Mucosa of gallbladder (tissue), 1 donor: ENCODE results near the gene TSPAN18. TPM values are rescaled to one million over a fixed set of nuclear protein-coding genes. Genes with fewer than 3 reads are reported as not detected.

Experiments
- DNase-seq: peaks from one replicate; pipeline ENCODE4 v3.0.0-alpha.2; 2020; ENCODE audit warnings: low spot score
- total RNA-seq: library from RNA; stranded (reverse); gene quantifications from one replicate; pipeline ENCODE4 v1.2.1, GENCODE V29; 2021
- donor health status: DM: no; HTN: no; CAD: no.

Gene TSPAN18
- total RNA-seq, 1 donor from 2014 or later: 25.1 TPM

DNA sequence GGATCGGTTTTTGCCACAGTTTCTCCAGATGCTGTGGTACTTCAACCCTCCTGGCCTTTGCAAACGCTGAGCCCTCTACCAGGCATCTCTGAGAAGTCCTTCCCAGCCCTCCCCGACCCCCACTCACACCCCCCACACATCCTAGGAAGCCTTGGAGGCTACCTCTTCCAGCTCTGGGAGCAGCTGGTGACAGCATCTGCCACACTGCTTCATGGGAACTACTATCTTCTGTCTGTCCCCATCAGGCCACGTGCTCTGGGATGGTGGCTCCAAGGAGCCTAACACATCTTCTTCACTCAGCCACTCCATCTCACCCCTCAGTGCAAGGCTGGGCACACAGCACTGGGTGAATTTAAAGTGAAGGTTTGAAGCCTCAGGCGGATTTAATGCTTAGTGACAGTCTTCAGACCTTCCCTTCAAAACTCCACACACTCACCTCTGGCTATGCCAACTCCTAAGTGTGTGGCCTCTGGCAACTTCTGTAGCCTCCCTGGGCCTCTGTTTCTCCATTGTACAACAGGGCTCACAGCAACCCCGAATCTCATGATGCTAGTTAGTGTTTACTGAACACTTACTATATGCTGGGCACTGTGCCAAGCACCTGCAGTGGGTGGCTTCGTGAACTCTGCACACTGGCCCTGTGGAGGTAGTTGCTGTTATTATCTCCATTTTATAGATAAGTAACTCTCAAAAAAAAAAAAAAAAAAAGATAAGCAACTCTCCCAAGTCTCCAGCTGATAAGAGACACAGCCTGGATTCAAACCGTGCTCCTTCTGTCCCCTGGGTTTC lies 231.2 kb downstream of the TSPAN18 start:
- DNase-seq: peak; percentile 40

DNA sequence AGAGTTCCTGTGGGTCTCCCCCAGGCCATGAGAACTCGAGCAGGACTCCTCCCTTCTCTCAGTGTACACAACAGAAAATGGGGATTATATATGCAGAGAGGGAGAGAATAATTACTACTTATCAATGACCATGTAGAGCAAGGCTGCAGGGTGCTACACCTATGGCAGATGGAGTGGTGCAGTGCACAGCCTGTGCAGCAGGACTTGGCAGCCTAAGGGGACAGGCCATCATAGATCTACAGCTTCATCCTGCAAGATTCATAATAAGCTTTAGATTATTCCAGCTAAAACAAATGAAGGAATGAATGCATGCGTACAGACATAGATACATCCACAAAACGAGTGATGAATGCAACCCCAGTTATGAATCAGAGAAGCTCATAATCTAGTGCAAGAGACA lies 232.3 kb downstream of the TSPAN18 start:
- DNase-seq: no peak

DNA sequence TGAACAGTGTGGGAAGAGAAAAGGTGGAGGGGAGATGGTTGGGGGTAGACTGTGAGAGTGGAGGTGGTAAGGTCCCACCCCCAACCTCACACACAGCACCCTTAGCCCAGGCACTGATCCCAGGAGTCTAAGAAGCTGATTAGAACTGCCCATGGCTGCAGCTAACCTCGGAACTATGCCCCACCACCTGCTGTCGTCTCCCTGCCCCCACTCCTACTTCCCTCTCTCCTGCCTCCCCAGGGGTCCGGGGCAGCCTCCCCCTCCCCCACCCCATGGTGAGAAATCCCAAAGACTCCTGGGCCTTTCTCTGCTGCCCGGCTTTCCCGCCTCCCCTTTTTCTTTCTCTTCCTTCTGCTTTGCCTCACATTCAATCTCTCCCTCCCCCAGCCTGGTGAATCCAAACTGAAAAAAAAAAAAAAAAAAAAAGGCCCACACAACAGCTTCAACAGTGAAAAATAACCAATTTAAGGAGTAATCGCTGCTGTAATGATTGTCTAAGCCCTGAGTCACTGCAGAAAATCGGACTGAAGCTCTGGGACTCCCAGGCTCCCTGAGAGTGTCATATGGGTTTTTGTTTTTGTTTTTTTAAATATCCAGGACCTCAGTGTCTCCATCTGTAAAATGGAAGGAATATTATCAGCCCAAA lies 233.6 kb downstream of the TSPAN18 start:
- DNase-seq: no peak

DNA sequence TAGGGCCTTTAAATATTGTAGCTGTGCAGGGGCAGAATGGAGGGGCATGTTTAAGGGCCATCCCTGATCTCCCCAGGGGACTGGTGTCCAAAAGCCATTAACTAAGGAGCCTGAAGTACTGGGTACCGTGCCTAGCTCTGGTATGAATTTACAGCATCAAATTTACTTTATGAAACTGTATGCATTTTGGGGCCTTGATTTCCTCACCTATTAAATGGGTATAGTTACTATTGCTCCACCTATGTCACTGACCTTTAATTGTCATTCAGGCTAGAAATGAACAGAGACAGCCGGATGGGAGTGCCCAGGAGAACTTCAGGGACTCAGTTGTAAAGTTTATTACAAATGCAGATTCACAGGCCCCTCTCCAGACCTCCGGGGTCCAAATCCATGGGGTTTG lies 235.7 kb downstream of the TSPAN18 start:
- no peak for DNase-seq

DNA sequence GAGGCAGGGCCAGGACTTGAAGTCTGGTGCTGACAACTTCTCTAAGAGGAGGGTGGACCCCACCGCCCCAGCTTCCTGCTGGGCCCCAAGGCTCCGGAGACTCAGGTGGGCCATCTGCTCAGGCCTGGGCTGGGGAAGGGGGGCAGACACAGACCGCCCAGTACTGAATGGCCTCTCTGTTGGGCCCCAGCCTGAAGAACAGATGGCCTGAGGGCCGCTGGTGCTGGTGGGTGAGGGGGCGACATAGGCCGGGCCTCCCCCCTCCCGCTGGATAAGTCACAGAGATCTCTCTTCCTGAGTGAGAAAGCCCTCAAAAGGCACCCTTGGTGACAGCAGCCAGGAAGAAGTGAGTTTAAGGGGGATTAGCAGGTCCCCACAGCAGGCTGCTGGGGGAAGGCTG lies 236.4 kb downstream of the TSPAN18 start:
- no peak for DNase-seq

DNA sequence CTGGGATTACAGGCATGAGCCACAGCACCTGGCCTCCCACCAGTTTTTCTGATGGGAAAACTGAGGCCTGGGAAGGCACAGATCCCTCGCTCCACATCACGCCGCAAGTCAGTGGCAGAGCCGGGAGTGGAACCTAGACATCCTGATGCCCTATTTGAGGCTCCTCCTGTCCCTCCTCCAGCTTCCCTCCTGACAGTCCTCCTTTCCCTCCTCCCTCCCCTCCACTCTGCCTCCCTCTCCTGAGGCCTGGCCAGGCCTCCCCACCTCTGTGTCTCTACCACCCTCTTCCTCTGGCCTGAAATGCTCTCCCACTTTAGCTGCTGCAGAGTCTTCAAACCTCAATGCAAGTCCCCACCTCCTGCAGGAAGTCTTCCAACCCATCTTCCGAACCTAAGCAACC lies 237.2 kb downstream of the TSPAN18 start:
- no peak for DNase-seq

DNA sequence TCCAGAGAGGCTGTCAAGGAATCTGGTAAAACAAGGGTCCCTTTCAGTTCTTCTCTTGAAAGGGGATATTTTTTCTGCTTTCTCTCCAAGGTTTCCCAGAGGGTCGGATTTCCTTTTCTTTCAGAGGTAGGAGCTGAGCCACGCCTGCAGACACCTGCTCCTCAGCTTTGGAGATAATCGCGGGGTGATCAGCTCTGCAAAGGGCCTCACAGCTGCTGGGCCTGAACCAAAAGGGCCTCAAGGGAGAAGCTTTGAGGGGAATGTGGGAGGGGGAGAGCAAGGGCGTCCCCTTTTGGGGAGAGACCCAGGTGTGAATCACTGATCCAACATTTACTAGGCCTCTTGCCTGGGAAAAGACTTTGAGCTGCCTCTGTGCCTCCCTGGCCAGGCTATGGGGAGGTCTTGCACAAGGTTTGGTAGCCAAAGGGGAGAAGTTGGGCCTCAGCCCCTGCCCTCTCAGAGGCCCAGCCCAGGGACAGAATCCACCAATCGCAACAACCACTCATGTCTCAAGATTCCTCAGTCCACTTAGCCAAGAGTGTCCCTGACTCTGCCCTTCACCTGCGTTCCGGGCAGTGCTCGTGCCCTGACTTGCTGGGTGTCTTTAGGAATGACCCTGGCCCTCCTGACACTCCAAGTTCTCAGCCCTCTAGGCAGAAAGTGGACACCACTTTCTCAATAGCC lies 237.9 kb downstream of the TSPAN18 start:
- no peak for DNase-seq

DNA sequence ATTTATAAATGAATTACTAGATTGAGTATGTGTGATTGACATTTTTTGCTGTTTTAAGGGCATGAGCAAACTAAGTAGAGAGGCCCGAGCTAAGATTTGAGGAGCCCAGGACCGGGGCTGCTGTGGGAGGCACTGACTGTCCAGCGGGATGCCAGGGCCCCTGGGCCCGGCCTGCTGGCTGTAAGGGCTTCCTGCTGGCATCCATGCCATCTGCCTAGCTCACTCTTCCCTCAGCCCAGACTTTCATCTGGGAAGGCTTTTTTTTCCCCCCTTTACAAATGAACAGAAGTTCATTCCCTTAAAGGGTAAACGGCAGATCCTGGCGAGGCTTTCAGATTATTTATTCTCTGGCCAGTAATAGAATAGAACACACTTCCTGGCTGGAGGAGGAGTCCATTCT lies 239.9 kb downstream of the TSPAN18 start:
- DNase-seq: no peak

DNA sequence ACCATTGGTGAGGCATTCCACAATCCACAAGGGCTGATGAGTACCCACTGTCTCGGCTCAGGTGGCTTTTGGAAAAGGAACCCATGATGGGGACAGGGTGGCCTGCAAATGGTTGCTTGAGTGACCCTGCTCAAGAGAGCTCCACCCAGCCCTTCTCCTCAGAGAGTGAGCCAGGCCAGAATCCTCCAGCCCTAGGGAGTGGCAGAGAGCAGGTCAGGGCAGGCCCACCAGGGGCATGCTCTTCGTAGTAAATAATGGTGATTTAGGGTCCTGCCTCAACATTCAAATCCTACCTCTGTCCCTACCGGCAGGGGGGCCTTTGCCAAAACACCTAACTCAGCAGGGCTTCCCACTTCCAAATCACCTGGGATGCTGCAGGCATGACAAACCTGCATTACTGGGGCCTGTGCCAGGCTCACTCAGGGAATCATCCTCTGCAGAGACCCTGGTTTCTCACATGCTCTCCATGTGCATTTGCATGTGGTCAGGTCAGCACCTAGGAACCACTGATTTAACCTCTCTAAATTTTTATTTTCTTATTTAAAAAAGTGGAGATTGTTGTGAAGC lies 241.3 kb downstream of the TSPAN18 start:
- DNase-seq: no peak

DNA sequence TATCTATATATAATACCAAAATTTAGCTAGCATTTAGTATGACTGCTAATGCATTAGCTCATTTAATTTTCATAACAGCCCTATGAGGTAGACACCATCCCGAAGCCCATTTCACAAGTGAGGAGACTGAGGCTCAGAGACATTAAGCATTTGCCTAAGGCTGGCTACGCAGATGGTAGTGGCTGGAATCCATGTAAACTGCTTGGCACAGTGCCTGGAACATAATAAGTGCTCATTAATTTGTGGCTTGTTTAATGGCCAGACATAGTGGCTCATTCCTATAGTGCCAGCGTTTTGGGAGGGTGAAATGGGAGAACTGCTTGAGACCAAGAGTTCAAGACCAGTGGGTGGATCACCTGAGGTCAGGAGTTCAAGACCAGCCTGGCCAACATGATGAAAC lies 241.7 kb downstream of the TSPAN18 start:
- no peak for DNase-seq

DNA sequence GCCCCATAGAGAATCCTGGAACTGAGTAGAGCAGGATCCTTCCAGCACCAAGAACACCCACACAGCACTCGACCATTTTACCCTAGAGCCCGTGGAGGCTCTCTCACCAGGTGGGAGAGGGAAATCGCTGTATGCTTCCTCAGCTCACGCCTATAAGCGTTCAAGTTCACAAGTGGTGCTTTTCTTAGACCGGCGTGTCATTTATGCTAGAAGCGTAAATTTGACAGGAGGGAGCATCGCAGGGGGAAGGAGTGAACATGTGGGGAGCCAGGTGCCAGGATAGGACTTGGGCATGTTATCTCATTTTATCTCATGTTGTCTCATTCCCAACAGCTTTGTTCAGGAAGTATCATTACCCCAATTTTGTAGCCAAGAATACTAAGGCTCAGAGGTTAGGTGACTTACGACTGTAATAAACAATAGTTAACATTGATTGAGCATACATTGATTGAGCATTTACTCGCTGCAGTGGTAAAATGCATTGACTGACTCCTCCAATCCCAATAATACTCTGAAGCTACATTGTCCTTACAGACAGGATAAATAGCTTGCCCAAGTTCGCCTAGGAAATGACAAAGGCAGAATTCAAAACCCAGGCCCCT lies 243.0 kb downstream of the TSPAN18 start:
- DNase-seq: no peak

DNA sequence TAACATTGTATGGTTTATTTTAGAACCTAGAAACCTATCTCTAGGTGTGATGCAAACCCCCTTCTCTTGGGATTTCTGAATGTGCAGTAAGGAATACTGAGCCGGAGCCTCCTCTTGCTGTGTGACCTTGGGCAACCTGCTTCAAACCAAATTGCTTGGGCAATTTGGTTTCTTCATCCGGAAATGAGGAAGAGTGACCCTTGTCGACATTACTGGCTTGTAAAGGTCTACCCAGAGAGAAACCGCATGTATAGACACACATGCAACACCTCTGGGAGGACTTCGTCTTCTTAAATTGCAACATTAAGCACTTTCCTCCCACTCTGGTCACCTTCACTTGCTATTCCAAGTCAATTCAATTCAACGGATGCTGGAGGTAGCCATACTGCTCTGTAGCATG lies 243.5 kb downstream of the TSPAN18 start:
- DNase-seq: no peak

DNA sequence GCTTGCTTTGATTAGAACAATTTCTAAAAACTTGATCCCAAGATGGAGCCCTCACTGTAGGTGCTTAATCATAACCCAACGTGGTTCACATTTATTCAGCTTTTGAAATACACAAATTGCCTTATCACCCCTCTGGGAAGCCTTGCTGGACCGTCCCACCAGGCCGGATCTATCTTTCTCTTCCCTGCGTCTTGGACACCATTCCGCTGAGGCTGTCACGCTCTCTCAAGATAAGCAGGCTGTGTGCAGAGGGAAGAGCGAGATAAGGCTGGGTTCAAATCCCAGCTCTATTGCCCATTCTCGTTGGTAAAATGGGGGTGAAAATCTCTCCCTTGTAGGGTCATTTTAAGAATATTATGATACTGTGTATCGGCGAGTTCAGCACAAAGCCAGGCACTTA lies 244.4 kb downstream of the TSPAN18 start:
- no peak for DNase-seq

DNA sequence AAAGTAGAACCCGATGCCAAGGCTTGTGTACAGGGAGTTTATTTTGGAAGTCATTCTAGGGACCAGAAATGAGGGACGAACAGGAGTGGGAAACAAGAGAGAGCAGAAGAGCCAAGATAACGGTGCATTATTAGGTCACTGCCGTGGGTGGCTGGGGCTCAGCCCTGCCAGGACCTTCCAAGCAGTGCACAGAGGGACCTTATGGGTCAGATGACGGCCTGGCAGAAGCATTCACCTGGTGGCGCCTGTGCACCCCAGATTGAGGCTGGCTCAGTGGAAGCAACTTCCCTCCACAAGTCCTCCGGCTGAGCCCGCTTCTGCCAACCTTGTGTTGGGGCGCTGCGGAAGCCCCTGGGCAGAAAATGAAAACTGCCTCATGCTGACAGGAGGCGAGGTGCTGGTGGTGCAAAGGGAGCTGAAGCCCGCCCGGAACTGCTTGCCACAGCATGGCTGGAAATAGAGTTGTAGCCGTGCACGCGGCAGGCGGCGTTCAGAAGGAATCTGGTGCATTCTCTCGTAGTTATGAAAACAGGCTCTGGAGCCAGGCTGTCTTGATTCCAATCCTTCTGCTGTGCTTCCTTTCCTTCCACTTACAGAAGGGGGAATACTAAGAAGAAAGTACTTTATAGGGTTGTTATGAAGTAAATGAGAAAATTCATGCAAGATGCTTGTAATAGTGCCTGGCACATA lies 246.1 kb downstream of the TSPAN18 start:
- no peak for DNase-seq

DNA sequence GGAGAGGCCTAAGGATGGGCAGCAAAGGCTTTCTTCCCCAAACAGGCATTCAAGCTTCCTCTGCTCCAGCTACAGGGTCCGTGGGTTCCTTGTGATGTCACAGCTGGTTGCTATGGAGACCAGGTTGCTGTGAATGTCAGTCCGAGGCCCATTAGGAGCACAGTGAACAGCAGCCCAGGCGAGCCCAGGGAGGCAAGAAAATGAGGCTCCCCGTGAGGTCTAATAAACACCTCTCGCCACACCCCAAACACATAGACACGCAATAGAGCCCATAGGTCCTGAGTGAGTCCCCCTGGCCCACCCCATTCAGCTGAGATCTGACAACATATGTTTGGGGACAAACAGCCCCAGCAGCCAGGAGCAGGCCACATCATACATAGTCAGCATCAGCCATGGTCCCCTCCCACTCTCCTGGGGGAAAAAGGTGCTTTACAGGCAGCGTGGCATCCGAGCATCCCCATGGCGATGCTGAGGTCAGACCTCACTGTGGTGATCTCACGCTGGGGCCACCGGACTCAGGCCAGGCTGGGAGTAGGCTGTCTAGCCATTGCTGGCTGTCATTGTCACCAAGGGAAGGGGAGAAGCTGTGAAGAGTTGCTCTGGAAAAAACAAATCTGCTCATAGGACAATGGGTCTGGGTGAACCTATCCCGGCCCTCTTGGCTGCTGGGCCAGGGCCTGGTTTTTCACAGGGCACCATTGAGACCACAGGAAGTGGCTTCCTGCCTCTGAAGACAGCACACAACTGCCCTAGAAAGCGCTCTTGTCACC lies 247.1 kb downstream of the TSPAN18 start:
- no peak for DNase-seq

DNA sequence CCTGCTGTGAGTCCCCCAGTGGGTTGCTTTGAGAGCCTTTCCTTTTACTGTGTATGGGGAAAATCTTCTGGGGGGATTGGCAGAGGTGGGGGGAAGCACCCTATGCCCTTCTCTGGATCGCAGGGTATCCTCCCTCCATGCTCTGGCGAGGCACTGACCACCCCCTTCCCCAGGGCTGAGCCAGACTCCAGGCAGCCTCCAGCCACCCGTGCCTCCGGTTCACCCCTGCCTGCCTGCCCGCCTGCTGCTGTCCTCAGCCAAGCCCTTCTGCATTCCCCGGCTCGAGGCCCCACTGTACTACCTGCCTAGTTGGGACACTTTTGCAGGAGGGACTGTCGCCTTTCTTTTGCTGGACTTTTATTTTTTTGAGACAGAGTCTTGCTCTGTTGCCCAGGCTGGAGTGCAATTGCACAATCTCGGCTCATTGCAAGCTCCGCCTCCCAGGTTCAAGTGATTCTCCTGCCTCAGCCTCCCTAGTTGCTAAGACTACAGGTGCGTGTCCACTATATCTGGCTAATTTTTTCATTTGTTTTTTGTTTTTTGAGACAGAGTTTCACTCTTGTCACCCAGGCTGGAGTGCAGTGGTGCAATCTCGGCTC lies 247.7 kb downstream of the TSPAN18 start:
- no peak for DNase-seq

DNA sequence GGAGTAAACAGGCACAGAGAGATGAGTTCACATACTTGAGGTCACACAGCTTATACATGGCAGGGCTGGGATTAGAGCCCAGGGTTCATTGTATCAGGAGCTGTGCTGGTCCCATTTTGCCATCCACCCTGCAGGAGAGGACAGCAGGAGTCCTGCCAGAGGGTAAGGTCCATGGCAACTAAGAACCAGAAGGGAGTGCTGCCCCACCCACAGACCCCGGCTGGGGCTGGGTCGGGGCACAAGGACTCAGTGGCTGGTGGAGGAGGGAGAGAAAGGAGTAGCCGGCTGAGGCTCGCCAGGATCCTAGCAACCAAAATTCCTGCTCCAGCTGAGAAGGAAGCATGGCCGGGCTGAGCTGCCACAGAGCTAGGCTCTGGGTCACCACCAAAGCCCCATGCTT lies 249.8 kb downstream of the TSPAN18 start:
- DNase-seq: peak; percentile 38

DNA sequence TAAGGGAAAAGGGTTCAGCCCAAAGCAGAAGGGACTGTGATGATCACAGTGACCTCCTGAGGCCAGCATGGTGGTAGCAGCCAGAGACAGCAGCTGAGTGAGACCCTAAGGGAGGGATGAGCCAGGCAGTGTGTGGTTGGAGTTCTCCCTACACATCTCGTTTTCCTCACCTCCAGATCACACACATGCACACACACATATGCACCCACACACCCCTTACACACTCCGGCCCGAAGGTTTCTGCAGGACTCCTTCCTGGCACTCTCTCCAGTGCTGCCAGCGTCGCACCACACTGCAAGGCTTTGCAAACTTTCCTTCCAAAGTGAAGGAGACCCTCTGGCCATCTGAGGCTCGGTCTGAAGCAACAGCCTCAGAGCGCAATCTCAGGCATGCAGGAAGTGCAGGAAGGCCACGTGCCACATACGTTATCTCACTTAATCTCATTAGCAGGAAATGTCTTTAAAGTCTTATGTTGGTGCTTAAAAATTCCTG lies 250.8 kb downstream of the TSPAN18 start:
- peak; percentile 48 for DNase-seq

DNA sequence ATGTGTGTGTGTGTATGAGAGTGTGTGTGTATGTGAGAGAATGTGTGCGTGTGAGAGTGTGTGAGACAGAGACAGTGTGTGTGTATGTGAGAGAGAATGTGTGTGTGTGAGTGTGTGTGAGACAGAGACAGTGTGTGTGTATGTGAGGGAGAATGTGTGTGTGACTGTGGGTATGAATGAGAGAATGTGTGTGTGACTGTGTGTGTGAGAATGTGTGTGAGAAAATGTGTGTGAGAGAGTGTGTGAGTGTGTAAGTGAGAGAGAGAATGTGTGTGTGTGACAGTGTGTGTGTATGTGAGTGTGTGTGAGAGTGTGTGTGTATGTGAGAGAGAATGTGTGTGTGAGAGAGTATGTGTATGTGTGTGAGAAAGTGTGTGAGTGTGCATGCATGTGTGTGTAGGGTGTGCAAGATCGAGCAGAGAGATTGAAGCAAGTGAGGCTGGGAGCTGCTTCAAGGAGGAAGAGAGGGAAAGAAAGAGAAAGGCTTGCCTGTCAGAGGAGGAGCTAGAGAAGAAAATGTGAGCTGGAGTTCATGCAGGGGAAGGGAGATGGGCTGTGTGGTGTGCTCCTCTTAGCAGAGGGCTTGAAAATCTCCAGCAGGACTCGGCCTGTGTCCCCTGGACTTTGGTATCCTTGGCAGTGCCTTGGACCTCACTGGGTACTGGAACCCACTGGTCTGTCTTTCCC lies 251.7 kb downstream of the TSPAN18 start:
- DNase-seq: no peak

DNA sequence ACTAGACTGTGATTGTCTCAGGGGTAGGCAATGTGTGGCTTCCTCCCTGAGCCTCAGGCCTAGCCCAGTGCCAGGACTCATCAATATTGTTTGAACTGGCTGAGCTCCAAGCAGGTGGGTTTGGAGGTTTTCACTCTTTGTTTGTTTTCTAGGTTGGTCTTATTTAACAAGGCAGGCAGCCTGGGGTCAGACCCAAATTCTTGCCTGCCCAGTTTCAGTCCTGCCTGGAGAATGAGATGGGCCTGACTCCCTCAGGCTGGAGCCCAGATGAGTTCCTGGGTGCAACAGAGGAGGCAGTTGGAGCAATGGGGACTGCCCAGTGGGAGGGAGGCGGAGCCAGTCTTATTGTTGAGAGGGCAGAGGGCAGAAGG lies 252.2 kb downstream of the TSPAN18 start:
- peak; percentile 91 for DNase-seq
